CD14-positive monocyte (primary cell): ENCODE measurements around the gene STK32B. TPM values are rescaled to one million over a fixed set of nuclear protein-coding genes. Genes with fewer than 3 reads are reported as not detected.

Experiments used
- DNase-seq, 3 donors: peaks; one replicate each; pipeline ENCODE4 v3.0.0-alpha.2; 2011 to 2022
- H2AFZ ChIP-seq: 2 replicates; pipeline ENCODE4 v1.6.0; 2012; ENCODE audit warnings: mild to moderate bottlenecking, low read depth, low read length, inconsistent platforms; ENCODE audit not compliant: insufficient read depth, poor library complexity, severe bottlenecking
- H3K27ac ChIP-seq, 2 donors: 1 replicate in 1 of 2; 2 replicates in 1 of 2; pipeline ENCODE4 v1.5.1; 2012 to 2013; ENCODE audit warnings: low read length in 2 of 2, control low read depth in 1 of 2, inconsistent platforms in 1 of 2, low read depth in 1 of 2, mild to moderate bottlenecking in 1 of 2
- H3K27me3 ChIP-seq, 2 donors: one replicate each; pipeline versions ENCODE4 v1.6.0 to v1.6.1; 2011 to 2013; ENCODE audit warnings: low read length in 2 of 2; ENCODE audit not compliant: control insufficient read depth in 2 of 2, insufficient read depth in 2 of 2
- H3K36me3 ChIP-seq, 2 donors: replicated peaks in 1 of 2; 1 replicate in 1 of 2; 2 replicates in 1 of 2; pipeline versions ENCODE4 v1.5.1 to v1.6.1; 2012 to 2013; ENCODE audit warnings: low read length in 2 of 2, control low read depth in 1 of 2, inconsistent platforms in 1 of 2, mild to moderate bottlenecking in 1 of 2; ENCODE audit not compliant: insufficient read depth in 2 of 2, control insufficient read depth in 1 of 2
- H3K4me1 ChIP-seq, 2 donors: 1 replicate in 1 of 2; 2 replicates in 1 of 2; pipeline versions ENCODE4 v1.5.1 to v1.6.1; 2012 to 2013; ENCODE audit warnings: low read length in 2 of 2, control low read depth in 1 of 2, inconsistent platforms in 1 of 2, mild to moderate bottlenecking in 1 of 2, moderate library complexity in 1 of 2; ENCODE audit not compliant: insufficient read depth in 2 of 2, control insufficient read depth in 1 of 2
- H3K4me2 ChIP-seq: replicated peaks from 2 replicates; pipeline ENCODE3; 2012; ENCODE audit warnings: low read length, moderate library complexity, mild to moderate bottlenecking; ENCODE audit not compliant: poor library complexity, severe bottlenecking; ENCODE audit errors: extremely low read depth
- H3K4me3 ChIP-seq, 3 experiments: fragments of 200-600 bp in 1 of 3; sonication (generic) in 1 of 3; replicated peaks in 1 of 3; 1 replicate in 2 of 3; 2 replicates in 1 of 3; pipeline ENCODE4 v1.5.1; 2011 to 2013; ENCODE audit warnings: low read length in 3 of 3, mild to moderate bottlenecking in 3 of 3, control low read depth in 2 of 3, low read depth in 2 of 3, inconsistent platforms in 1 of 3, moderate library complexity in 1 of 3
- H3K79me2 ChIP-seq: 2 replicates; pipeline ENCODE4 v1.6.0; 2012; ENCODE audit warnings: mild to moderate bottlenecking, control low read depth, inconsistent platforms, low read length, moderate library complexity; ENCODE audit not compliant: insufficient read depth
- H3K9ac ChIP-seq: 2 replicates; pipeline ENCODE4 v1.6.0; 2017; ENCODE audit warnings: low read length, mild to moderate bottlenecking; ENCODE audit not compliant: insufficient read depth, poor library complexity, severe bottlenecking
- H3K9me3 ChIP-seq, 2 donors: replicated peaks in 1 of 2; 1 replicate in 1 of 2; 2 replicates in 1 of 2; pipeline versions ENCODE4 v1.5.1 to v1.6.1; 2012 to 2013; ENCODE audit warnings: low read length in 2 of 2, control low read depth in 1 of 2; ENCODE audit not compliant: control insufficient read depth in 1 of 2, insufficient read depth in 1 of 2
- H4K20me1 ChIP-seq: 2 replicates; pipeline ENCODE4 v1.6.0; 2012; ENCODE audit warnings: mild to moderate bottlenecking, low read length, control low read depth, moderate library complexity; ENCODE audit not compliant: insufficient read depth
- H3K27ac Mint-ChIP-seq, 7 donors: one replicate each; pipeline ENCODE4 v1.8.0; 2020; ENCODE audit warnings: mild to moderate bottlenecking in 7 of 7, mixed read lengths in 7 of 7, moderate library complexity in 6 of 7, inconsistent platforms in 2 of 7
- H3K27me3 Mint-ChIP-seq, 3 donors: one replicate each; pipeline ENCODE4 v1.8.0; 2021 to 2022; ENCODE audit warnings: low read depth in 3 of 3, mild to moderate bottlenecking in 3 of 3, mixed read lengths in 3 of 3, moderate library complexity in 3 of 3, inconsistent platforms in 1 of 3
- H3K36me3 Mint-ChIP-seq, 2 donors: one replicate each; pipeline ENCODE4 v1.8.0; 2020; ENCODE audit warnings: mixed read lengths in 2 of 2, inconsistent platforms in 1 of 2, mild to moderate bottlenecking in 1 of 2
- H3K4me1 Mint-ChIP-seq: one replicate; pipeline ENCODE4 v1.8.0; 2020; ENCODE audit warnings: mild to moderate bottlenecking, mixed read lengths
- H3K4me3 Mint-ChIP-seq, 2 donors: one replicate each; pipeline ENCODE4 v1.8.0; 2020; ENCODE audit warnings: mild to moderate bottlenecking in 2 of 2, mixed read lengths in 2 of 2, moderate library complexity in 1 of 2
- H3K9me3 Mint-ChIP-seq, 7 donors: one replicate each; pipeline ENCODE4 v1.8.0; 2020 to 2022; ENCODE audit warnings: mixed read lengths in 7 of 7, mild to moderate bottlenecking in 6 of 7, moderate library complexity in 6 of 7, inconsistent platforms in 2 of 7
- WGBS: methylation state at CpG from one replicate; pipeline ENCODE4 v1.1.5; 2013; ENCODE audit warnings: missing lambda C conversion rate; ENCODE audit not compliant: insufficient coverage; 5-methylcytosine and 5-hydroxymethylcytosine counted together
- intact Hi-C, 2 donors: fragments of 100-400 bp; cut with micrococcal nuclease; formaldehyde crosslinking; loops; one replicate each; pipeline versions ENCODE4 v1.15.0 to v1.15.1; 2023
- polyA plus RNA-seq, 3 donors: library from polyadenylated mRNA; depleted of rRNA in 1 of 3; unstranded in 2 of 3; stranded (reverse) in 1 of 3; fragments of 300-500 nt in 2 of 3; fragments of >200 nt in 1 of 3; fragmentation: Illumina TruSeq in 2 of 3; gene quantifications; 1 replicate in 2 of 3; 2 replicates in 1 of 3; pipeline ENCODE4 v1.2.3, GENCODE V29; 2012 to 2021
- TF ChIP-seq, protein P1 (sequence below): fragments of 200-600 bp; IDR thresholded peaks from one replicate; pipeline ENCODE4 v1.8.0; 2022; ENCODE audit warnings: antibody characterized with exemption, mild to moderate bottlenecking

The STK32B gene
- polyA plus RNA-seq, 3 donors = 0.61 to 1.7 (median 0.75) TPM

DNA sequence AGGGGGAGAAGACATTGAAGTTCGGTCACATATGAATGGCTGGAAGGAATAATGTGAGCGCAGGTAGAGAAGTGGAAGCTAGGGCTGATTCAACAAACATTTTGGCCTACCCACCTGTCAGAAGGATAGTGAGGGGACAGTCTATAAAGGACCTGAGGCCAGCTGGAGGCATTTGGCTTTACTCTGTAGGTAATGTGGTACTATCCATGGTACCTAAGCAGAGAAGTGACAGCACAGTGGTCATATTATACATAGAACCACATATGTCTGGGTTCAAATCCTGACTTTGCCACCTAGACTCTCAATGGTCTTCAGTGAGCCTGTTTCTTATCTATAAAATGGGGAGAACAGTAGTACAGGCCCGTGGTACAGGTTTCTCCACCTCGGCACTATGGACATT is 400.0 kb downstream of the STK32B start:
- no peak overlapping the region for H3K4me2 ChIP-seq
- 90% methylated on average over 4 of the region's 4 CpGs for WGBS
- no peak overlapping the region for H3K9ac ChIP-seq
- no peak for DNase-seq
- no peaks in the 10 kb centered on the region for H3K27me3 Mint-ChIP-seq
- H4K20me1 ChIP-seq = no peaks in the 10 kb centered on the region
- no peak overlapping the region for H3K27ac Mint-ChIP-seq
- peaks cover 0 to 2% of the 10 kb centered on the region in 2 donors for H3K36me3 Mint-ChIP-seq
- no peaks in the 10 kb centered on the region for H3K36me3 ChIP-seq
- TF ChIP-seq, protein P1, sequence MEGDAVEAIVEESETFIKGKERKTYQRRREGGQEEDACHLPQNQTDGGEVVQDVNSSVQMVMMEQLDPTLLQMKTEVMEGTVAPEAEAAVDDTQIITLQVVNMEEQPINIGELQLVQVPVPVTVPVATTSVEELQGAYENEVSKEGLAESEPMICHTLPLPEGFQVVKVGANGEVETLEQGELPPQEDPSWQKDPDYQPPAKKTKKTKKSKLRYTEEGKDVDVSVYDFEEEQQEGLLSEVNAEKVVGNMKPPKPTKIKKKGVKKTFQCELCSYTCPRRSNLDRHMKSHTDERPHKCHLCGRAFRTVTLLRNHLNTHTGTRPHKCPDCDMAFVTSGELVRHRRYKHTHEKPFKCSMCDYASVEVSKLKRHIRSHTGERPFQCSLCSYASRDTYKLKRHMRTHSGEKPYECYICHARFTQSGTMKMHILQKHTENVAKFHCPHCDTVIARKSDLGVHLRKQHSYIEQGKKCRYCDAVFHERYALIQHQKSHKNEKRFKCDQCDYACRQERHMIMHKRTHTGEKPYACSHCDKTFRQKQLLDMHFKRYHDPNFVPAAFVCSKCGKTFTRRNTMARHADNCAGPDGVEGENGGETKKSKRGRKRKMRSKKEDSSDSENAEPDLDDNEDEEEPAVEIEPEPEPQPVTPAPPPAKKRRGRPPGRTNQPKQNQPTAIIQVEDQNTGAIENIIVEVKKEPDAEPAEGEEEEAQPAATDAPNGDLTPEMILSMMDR = no peak
- H3K9me3 Mint-ChIP-seq = peaks cover 0 to 1% (median 0%) of the 10 kb centered on the region in 7 donors
- no peak overlapping the region for H2AFZ ChIP-seq
- no peak overlapping the region for H3K4me3 Mint-ChIP-seq
- H3K27me3 ChIP-seq = no peaks in the 10 kb centered on the region
- no peaks in the 10 kb centered on the region for H3K4me1 Mint-ChIP-seq
- H3K4me3 ChIP-seq = no peak overlapping the region
- H3K4me1 ChIP-seq = no peaks in the 10 kb centered on the region
- H3K9me3 ChIP-seq = no peaks in the 10 kb centered on the region
- intact Hi-C loops = no loop called here
- H3K27ac ChIP-seq = no peak overlapping the region
- no peaks in the 10 kb centered on the region for H3K79me2 ChIP-seq

DNA sequence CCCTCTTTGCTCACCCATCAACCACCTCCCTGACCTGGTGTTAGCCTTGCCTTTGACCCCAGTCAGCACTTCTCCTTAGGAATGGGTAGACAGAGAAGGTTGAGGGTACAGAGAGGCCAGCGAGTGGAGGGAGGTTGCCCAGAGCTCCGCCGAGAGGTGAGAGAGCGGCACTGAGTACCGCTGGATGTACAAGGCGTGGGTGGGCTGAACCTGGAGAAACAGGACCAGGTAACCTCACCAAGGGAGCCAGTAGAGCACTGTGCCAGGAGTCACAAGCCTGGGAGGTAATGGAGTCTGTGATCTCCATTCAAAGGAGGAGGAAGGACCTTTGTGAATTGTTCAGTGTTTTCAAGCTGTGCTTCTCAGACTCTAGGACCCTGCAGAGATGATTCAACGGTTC is 400.9 kb downstream of the STK32B start:
- Mint-ChIP-seq H3K4me3 (no peak overlapping the region), H3K27ac (no peak overlapping the region), H3K9me3 (peaks cover 0 to 3% (median 0%) of the 10 kb centered on the region in 7 donors), H3K27me3 (no peaks in the 10 kb centered on the region), H3K36me3 (peaks cover 0 to 4% of the 10 kb centered on the region in 2 donors), H3K4me1 (no peaks in the 10 kb centered on the region)
- Histone ChIP-seq H3K79me2 (no peaks in the 10 kb centered on the region), H3K27me3 (no peaks in the 10 kb centered on the region), H3K27ac (no peak overlapping the region), H2AFZ (no peak overlapping the region), H4K20me1 (no peaks in the 10 kb centered on the region), H3K4me2 (no peak overlapping the region), H3K4me3 (no peak overlapping the region), H3K4me1 (no peaks in the 10 kb centered on the region), H3K36me3 (no peaks in the 10 kb centered on the region), H3K9me3 (no peaks in the 10 kb centered on the region), H3K9ac (no peak overlapping the region)
- intact Hi-C loops = no loop called here
- no peak for DNase-seq
- WGBS = 96% methylated on average over 3 of the region's 7 CpGs
- TF ChIP-seq, protein P1 = no peak
